Stomach (tissue), 4 donors: ENCODE results near the gene MCF2L2.

Source experiments
- EP300 ChIP-seq: sonication (generic); formaldehyde crosslinking; IDR thresholded peaks from one replicate; pipeline ENCODE4 v1.6.1; 2017; ENCODE audit warnings: antibody characterized with exemption
- POLR2AphosphoS5 ChIP-seq, 3 donors: sonication (generic); formaldehyde crosslinking; IDR thresholded peaks; one replicate each; pipeline ENCODE4 v1.6.1; 2016; ENCODE audit warnings: antibody characterized with exemption in 3 of 3
- TF ChIP-seq, protein P1 (sequence below), 7 experiments: fragments of 450-650 bp in 4 of 7; fragments of 200-600 bp in 3 of 7; sonication (generic) in 3 of 7; IDR thresholded peaks; one replicate each; pipeline ENCODE4 v1.5.1; 2016 to 2019; ENCODE audit warnings: antibody characterized with exemption in 7 of 7, control low read depth in 2 of 7, mild to moderate bottlenecking in 1 of 7

DNA sequence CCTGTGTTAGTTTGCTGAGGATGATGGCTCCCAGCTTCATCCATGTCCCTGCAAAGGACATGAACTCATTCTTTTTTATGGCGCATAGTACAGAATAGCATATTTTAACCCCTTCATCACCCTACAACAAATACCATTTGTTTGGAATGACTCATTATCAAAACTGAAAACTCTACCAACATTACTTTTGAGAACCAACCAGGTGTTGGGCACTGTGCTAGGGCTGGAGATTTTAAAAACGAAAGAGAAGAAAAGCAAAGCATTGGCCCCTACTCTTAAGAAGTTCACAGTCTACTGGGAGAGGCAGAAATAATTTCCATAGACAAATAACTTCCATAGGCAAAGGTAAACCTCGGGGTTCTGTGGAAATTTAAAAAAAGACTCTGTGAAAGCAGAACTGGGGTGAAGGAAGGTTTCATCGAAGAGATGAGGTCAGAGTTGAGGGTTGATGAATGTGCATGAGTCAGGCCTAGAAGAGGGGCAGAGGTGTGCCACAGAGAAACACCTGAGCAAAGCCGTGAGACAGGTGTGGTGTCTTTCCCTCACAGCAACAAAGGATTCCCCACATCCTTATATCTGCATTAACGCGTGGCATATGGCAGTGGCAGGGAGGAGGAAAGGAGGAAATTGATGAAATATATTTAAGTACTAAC is 51.0 kb downstream of the MCF2L2 start:
- TF ChIP-seq EP300 (no peak), POLR2AphosphoS5 (IDR thresholded peaks at IDR 0.05) (no peak)
- TF ChIP-seq, protein P1, sequence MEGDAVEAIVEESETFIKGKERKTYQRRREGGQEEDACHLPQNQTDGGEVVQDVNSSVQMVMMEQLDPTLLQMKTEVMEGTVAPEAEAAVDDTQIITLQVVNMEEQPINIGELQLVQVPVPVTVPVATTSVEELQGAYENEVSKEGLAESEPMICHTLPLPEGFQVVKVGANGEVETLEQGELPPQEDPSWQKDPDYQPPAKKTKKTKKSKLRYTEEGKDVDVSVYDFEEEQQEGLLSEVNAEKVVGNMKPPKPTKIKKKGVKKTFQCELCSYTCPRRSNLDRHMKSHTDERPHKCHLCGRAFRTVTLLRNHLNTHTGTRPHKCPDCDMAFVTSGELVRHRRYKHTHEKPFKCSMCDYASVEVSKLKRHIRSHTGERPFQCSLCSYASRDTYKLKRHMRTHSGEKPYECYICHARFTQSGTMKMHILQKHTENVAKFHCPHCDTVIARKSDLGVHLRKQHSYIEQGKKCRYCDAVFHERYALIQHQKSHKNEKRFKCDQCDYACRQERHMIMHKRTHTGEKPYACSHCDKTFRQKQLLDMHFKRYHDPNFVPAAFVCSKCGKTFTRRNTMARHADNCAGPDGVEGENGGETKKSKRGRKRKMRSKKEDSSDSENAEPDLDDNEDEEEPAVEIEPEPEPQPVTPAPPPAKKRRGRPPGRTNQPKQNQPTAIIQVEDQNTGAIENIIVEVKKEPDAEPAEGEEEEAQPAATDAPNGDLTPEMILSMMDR (IDR thresholded peaks at IDR 0.05): no peak
